Measurements from ENCODE around the gene KRTAP20-1.

The KRTAP20-1 gene, protein sequence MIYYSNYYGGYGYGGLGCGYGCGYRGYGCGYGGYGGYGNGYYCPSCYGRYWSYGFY

GRCh38 chr21:30616125-30616524 lies at the start of gene KRTAP20-1:
TSS of gene KRTAP20-1 (plus strand) at chr21:30616425. CDS start at chr21:30616455, 30 bp downstream.
- no peak for DNase-seq

DNA sequence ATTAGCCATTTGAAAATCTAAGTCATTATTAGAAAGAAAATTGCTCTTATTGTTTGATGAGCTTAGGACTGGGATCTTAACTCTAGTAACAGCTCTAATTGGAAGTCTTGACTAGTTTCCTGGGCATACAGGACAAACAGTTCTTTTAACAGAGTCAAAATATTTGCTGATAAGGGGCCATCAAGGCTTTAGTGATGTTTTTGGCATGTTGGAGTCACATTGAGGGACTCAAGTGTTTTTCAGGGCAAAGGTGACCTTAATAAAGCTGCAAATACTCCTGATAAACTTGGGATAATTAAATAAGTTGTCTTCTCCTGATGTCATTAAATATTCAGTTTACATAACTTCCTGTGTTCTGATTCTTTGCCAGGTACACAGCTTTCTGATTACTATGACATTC lies 48.6 kb upstream of the KRTAP20-1 start:
- no peak for DNase-seq

DNA sequence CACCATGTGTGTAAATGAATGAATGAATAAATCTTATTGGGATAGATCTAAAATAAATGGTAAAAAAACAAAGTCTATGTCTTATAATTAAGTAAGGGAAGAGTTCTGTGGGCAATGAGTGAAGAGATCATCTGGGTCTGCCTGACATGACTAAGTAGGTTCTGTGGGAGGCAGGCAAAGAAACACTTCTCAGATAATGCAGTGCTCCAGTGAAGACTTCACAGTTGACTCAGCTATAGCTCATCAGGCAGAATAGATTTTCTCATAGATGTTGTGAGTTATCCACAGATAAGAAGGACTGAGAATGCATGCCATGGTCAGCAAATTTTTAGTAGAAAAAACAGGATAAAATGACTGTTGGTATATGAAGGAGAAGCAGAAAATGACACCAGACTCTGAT lies 38.5 kb upstream of the KRTAP20-1 start:
- DNase-seq, result no peak

- no peak for DNase-seq
Observed at GRCh38 chr21:30579346-30579745, 36.9 kb upstream of the KRTAP20-1 start.

- DNase-seq, result no peak
Observed at GRCh38 chr21:30580132-30580531, 36.1 kb upstream of the KRTAP20-1 start.

DNA sequence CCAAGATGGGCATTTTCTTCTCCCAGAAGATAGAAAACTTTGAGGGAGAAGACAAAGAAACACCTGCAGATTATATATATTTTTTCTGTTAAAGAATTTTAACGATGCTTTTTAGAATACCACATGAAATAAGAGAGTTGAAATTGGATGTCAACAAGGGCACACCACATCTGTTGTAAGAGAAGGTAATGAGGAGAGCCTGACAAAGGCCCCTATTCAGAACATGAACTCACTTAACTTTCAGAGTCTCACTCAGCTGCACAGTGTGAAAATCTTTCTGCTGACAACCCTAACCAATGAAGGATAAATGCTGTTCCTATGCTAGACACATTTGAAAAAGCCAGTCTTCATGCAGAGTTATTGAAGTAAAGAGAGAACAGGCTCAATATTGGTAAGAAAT lies 33.4 kb upstream of the KRTAP20-1 start:
- no peak for DNase-seq

- DNase-seq, result no peak
Observed at GRCh38 chr21:30590297-30590696, 25.9 kb upstream of the KRTAP20-1 start, which contains the start of gene KRTAP22-2. TSS of gene KRTAP22-2 (minus strand) at chr21:30590397.

GRCh38 chr21:30592140-30592539 lies 24.1 kb upstream of the KRTAP20-1 start, which contains the start of gene KRTAP6-3:
TSS of gene KRTAP6-3 (plus strand) at chr21:30592440. CDS start at chr21:30592446, 6 bp downstream.
- no peak for DNase-seq

GRCh38 chr21:30598802-30599201 lies 17.4 kb upstream of the KRTAP20-1 start, which contains the start of gene KRTAP6-2:
TSS of gene KRTAP6-2 (minus strand) at chr21:30598902. CDS start at chr21:30598874, 28 bp downstream.
- no peak for DNase-seq

DNA sequence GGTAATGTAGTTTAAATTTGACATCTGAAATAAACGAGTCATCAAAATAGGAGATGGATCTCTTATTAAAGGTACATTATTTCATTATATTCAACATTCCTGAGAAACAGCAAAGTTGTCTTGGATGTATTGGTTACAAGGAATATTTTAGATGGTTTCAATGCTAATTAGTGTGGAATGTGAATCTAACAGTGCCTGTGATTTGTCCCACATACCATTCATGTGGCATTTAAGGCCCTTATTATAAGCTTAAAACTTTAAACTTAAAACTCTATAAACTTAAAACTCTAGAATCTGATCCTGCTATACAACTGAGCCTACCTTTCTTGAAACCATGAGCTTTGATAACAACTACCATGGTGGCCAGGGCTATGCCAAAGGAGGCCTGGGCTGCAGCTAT lies 15.4 kb upstream of the KRTAP20-1 start, which contains the start of gene KRTAP22-1:
TSS of gene KRTAP22-1 (plus strand) at position 301 of the 400 bp plus-strand sequence.
- no peak for DNase-seq

GRCh38 chr21:30605968-30606367 lies 10.3 kb upstream of the KRTAP20-1 start:
- no peak for DNase-seq

DNA sequence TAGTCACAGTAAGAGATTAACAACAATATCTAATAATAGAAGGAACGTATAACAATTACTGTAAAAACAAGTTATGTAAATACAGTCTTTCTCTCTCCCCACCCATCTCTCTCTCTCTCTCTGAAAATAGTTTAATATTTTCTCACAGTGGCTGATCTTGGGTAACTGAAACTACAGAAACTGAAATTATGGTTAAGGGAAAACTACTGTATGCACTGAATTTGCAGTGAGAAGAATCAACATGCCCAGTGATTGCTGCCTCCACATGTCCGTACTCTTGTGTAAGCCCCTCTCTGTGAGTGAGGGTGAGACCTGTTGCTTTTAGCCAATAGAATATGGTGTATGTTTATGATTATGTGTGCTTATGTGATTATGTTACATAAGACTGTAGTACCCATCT lies 4.1 kb upstream of the KRTAP20-1 start:
- DNase-seq, result no peak

- no peak for DNase-seq
Observed at GRCh38 chr21:30613836-30614235, 2.4 kb upstream of the KRTAP20-1 start, which contains the start of gene KRTAP6-1. TSS of gene KRTAP6-1 (minus strand) at chr21:30613930. CDS start at chr21:30613904, 26 bp downstream.

GRCh38 chr21:30615199-30615598 lies 1.0 kb upstream of the KRTAP20-1 start:
- DNase-seq, result no peak

- no peak for DNase-seq
Observed at GRCh38 chr21:30620080-30620479, 3.9 kb downstream of the KRTAP20-1 start.

DNA sequence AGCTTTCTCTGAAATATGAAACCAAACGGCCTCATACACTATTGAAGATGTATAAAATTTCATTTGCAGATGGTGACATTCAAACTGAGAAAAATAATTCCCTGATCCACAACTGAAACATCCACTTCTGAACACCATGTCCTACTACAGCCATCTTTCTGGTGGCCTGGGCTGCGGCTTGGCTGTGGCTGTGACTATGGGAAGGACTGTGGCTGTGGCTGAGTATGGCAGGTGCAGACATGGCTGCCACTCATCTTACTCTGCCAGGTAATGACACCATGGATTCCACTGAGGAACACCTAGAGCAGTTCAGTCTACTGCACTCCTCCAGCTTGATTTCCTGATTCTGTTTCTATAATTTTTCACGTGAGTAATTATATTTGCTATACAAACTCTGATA lies 4.3 kb downstream of the KRTAP20-1 start, which contains the start of gene KRTAP20-4:
TSS of gene KRTAP20-4 (plus strand) at position 106 of the 400 bp plus-strand sequence.
- no peak for DNase-seq

- DNase-seq, result no peak
Observed at GRCh38 chr21:30623362-30623761, 7.1 kb downstream of the KRTAP20-1 start.

DNA sequence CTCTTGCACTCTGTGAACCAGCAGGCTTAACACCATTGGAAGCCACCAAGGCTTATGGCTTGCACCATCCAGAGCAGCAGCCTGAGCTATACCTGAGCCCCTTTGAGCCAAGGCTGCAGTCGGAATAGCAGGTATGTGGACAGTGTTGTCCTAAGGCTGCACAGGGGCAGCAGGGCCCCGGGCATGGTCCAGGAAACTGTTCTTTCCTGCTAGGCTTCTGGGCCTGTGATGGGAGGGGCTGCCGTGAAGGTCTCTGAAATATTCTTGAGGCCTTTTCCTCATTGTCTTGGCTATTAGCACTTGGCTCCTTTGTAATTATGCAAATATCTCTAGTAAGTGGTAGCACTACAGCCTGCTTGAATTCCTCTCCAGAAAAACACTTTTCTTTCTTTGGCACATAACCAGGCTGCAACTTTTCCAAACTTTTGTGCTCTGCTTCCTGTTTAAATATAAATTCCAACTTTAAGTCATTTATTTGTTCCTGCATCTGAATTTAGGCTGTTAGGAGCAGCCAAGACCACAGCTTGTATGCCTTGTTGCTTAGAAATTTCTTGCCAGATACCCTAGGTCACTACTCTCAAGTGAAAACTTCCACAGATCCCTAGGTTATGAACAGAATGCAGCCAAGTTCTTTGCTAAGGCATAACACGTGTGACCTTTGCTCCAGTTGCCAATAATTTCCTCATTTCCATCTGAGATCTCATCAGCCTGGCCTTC lies 9.4 kb downstream of the KRTAP20-1 start:
- DNase-seq, result no peak

DNA sequence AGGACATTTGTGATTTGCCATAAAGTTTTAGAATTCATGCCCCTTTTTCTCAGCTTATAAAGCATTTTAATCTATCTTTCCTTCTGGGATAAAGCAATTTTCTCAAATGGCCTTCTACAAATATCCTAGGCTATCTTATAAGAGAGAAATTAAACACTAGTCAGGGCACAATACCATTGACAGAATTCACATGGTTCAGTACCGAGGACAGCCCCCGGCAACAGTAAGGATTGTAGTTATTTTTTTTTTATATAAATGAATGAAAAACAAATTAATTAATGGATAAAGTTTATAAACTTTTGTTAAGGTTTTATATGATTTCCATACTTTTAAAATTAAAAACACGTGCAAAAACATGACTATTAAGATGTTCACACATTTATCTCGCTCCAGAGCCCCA lies 11.9 kb downstream of the KRTAP20-1 start:
- DNase-seq, result no peak

DNA sequence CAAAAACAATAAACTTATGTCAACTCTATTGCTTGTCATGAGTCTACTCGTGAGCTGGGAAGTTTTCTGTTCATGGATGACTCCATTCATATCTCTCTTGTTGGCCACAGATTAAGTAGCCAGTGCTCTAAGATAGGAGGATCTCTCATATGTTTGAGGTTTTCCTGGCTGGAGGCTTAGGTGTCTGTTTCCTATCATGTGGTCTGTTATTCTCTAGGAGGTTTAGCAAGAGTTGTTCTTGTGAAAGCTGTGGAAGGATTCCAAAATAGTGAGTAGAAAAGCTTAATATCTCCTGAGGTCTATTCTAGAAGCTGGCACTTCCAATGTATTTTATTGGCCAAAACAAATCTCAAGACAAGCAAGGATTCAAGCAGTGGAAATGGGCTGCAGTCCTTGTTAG lies 13.0 kb downstream of the KRTAP20-1 start:
- DNase-seq, result no peak

DNA sequence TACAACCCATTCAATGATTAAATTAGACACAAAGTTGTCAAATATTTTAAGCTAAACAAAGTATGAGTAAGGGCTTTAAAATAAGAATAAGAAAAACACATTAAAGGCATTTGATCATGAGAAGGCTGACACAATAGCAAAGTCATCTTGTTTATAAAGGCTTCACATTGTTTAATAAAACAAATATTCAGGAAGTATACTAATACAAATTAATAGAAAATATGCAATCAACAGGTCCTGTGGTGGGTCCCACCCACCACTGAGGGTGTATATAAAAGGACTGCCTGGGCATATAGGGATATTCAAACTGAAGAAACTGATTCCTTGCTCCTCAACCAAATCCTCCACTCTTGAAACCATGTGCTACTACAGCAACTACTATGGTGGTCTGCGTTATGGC lies 18.7 kb downstream of the KRTAP20-1 start, which contains the start of gene KRTAP20-2:
TSS of gene KRTAP20-2 (plus strand) at position 301 of the 400 bp plus-strand sequence. CDS start at position 359, 58 bp downstream.
- DNase-seq, result no peak

DNA sequence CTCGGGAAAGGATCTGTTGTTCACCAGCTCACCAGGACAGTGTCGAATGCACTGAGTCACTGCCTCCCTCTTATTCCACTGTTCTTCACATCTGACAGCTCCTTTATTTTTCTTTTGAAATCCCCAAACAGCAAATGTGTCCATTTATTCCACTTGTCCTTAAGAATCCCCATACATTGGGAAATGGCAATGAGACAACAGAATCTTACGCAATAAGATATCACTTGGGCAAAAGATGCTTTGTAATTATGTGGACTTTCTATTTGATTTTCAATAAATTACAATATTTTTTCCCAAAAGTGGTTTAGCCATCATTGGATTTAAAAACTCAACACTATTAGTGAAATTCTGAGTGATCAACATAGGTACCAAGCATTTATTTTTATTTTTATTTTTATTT lies 22.5 kb downstream of the KRTAP20-1 start:
- DNase-seq, result no peak

DNA sequence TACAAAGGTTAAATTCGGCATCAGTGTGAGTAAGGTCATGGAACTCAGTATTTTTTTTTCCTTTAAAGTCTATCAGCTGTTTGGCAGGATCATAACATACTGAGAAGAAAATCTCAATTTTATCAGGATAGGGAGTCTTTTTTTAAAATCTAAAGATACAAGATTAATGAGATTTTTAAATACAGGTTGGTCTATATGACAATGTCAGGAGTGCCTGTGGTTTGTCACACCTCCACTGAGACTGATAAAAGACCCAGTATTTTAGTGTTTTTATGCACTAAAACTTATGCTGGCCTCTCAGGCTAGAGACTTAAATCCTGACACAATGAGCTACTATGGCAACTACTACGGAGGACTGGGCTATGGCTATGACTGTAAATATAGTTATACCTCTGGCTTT lies 26.3 kb downstream of the KRTAP20-1 start, which contains the start of gene KRTAP20-3:
TSS of gene KRTAP20-3 (plus strand) at position 301 of the 400 bp plus-strand sequence.
- DNase-seq, result no peak

DNA sequence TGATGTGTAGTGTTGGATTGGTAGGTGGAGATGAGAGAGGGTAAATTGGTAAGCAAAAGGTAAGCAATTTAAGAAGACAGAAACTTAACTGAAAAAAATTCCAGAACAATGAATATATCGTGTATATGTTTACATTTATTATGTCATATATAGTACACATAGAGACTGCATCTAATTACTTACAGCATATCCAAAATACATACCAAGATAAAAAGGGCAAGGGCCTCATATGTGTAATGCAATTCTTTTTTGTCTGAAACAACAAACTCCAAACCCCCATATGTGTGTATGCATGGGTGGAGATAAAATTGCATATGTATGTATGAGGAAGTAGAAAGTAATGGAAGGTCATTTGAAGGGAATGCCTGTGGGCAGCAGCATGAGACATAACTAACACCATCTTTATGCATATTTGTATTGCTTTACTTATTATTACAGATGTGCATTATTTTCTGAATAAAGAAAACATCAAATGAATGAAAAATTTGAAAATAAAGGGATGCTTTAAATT lies 30.7 kb downstream of the KRTAP20-1 start:
- DNase-seq, result no peak
